H1 (cell line): Measurements from ENCODE around the gene JPH2. TPM values are rescaled to one million over a fixed set of nuclear protein-coding genes. Genes with fewer than 3 reads are reported as not detected.

Source experiments
- CTCF ChIA-PET: fragments of 300-600 bp; sonication (Branson Sonifier 250); formaldehyde crosslinking; loops from one replicate; lab custom pipeline; 2021; ENCODE audit not compliant: partially characterized antibody; lab: Charles Lee
- POLR2A ChIA-PET: fragments of 300-600 bp; sonication (Branson Sonifier 250); formaldehyde crosslinking; loops from one replicate; lab custom pipeline; 2021; ENCODE audit warnings: inconsistent platforms; ENCODE audit not compliant: partially characterized antibody; lab: Charles Lee
- DNase-seq, 2 experiments: peaks; one replicate each; pipeline versions ENCODE4 v3.0.0 to v3.0.0-alpha.2; 2010 to 2022; ENCODE audit warnings: low spot score in 2 of 2, low read depth in 1 of 2, mixed read lengths in 1 of 2
- FAIRE-seq: peaks from 2 replicates; lab custom pipeline; 2011; peaks lifted over from hg19 to GRCh38; lab: Jason Lieb, UNC
- H2AFZ ChIP-seq: 2 replicates; pipeline ENCODE4 v1.8.1; 2012; ENCODE audit warnings: low read length, inconsistent platforms
- H2AK5ac ChIP-seq: 2 replicates; pipeline ENCODE4 v1.6.1; 2013; ENCODE audit warnings: low read depth, low read length
- H2BK120ac ChIP-seq: replicated peaks from 2 replicates; pipeline ENCODE3; 2013; ENCODE audit warnings: low read depth, low read length, inconsistent platforms
- H2BK12ac ChIP-seq: 2 replicates; pipeline ENCODE4 v1.6.1; 2013; ENCODE audit warnings: low read depth, low read length
- H2BK15ac ChIP-seq: 2 replicates; pipeline ENCODE4 v1.6.1; 2013; ENCODE audit warnings: low read length
- H2BK20ac ChIP-seq: 2 replicates; pipeline ENCODE4 v1.6.1; 2013; ENCODE audit warnings: low read length
- H2BK5ac ChIP-seq: 2 replicates; pipeline ENCODE4 v1.6.1; 2013; ENCODE audit warnings: low read depth, low read length
- H3K14ac ChIP-seq: 2 replicates; pipeline ENCODE4 v1.6.1; 2013; ENCODE audit warnings: inconsistent platforms; ENCODE audit not compliant: insufficient read length
- H3K18ac ChIP-seq: 2 replicates; pipeline ENCODE4 v1.6.1; 2013; ENCODE audit warnings: low read length; ENCODE audit errors: extremely low read depth
- H3K23ac ChIP-seq: 2 replicates; pipeline ENCODE4 v1.6.1; 2013; ENCODE audit warnings: inconsistent platforms; ENCODE audit not compliant: insufficient read length
- H3K23me2 ChIP-seq: 2 replicates; pipeline ENCODE4 v1.6.1; 2013; ENCODE audit warnings: low read depth, low read length
- H3K27ac ChIP-seq: 2 replicates; pipeline ENCODE4 v1.6.1; 2011; ENCODE audit warnings: low read depth, low read length, inconsistent platforms
- H3K27me3 ChIP-seq, 4 experiments: replicated peaks in 1 of 4; 1 replicate in 1 of 4; 2 replicates in 3 of 4; pipeline versions ENCODE4 v1.6.1 to v1.8.1; 2011 to 2013; ENCODE audit warnings: low read length in 3 of 4, mild to moderate bottlenecking in 3 of 4, inconsistent platforms in 2 of 4, mixed read lengths in 2 of 4, moderate library complexity in 1 of 4; ENCODE audit not compliant: control insufficient read depth in 3 of 4, insufficient read depth in 3 of 4; ENCODE audit errors: extremely low read depth in 1 of 4
- H3K36me3 ChIP-seq, 4 experiments: 2 replicates each; pipeline versions ENCODE4 v1.6.1 to v1.8.1; 2011 to 2013; ENCODE audit warnings: mild to moderate bottlenecking in 4 of 4, low read length in 3 of 4, moderate library complexity in 2 of 4, control low read depth in 1 of 4, inconsistent platforms in 1 of 4; ENCODE audit not compliant: insufficient read depth in 4 of 4, control insufficient read depth in 2 of 4
- H3K4ac ChIP-seq: replicated peaks from 2 replicates; pipeline ENCODE3; 2013; ENCODE audit warnings: low read length, low read depth, mixed read lengths, inconsistent platforms; ENCODE audit not compliant: insufficient read length
- H3K4me1 ChIP-seq, 4 experiments: replicated peaks in 1 of 4; 1 replicate in 1 of 4; 2 replicates in 3 of 4; pipeline versions ENCODE4 v1.6.1 to v1.8.1; 2011 to 2013; ENCODE audit warnings: low read length in 3 of 4, inconsistent platforms in 2 of 4, mixed read lengths in 1 of 4; ENCODE audit not compliant: insufficient read depth in 4 of 4, control insufficient read depth in 3 of 4
- H3K4me2 ChIP-seq, 2 experiments: 2 replicates each; pipeline versions ENCODE4 v1.6.1 to v1.8.1; 2011 to 2013; ENCODE audit warnings: low read depth in 2 of 2, low read length in 2 of 2, control low read depth in 1 of 2, inconsistent platforms in 1 of 2, mild to moderate bottlenecking in 1 of 2; ENCODE audit not compliant: insufficient read depth in 1 of 2
- H3K4me3 ChIP-seq, 4 experiments: fragments of 200-600, 300-600 bp in 1 of 4; sonication (generic), shearing (Covaris generic), sonication (Bioruptor Twin) in 1 of 4; 2 replicates each; pipeline versions ENCODE4 v1.5.1 to v1.8.1; 2011 to 2016; ENCODE audit warnings: low read length in 4 of 4, low read depth in 3 of 4, control low read depth in 2 of 4, inconsistent platforms in 2 of 4, mild to moderate bottlenecking in 2 of 4, mixed read lengths in 1 of 4, moderate library complexity in 1 of 4; ENCODE audit not compliant: insufficient read depth in 2 of 4; ENCODE audit errors: extremely low read depth in 1 of 4
- H3K56ac ChIP-seq: replicated peaks from 2 replicates; pipeline ENCODE3; 2013; ENCODE audit warnings: low read depth, mild to moderate bottlenecking, mixed read lengths, low read length, inconsistent platforms; ENCODE audit not compliant: insufficient read length
- H3K79me1 ChIP-seq: 2 replicates; pipeline ENCODE4 v1.6.1; 2013; ENCODE audit warnings: low read depth, low read length, control low read depth
- H3K79me2 ChIP-seq, 2 experiments: 2 replicates each; pipeline versions ENCODE4 v1.6.1 to v1.8.1; 2012 to 2013; ENCODE audit warnings: low read length in 2 of 2, mild to moderate bottlenecking in 2 of 2, inconsistent platforms in 1 of 2; ENCODE audit not compliant: insufficient read depth in 2 of 2, control insufficient read depth in 1 of 2
- H3K9ac ChIP-seq, 4 experiments: replicated peaks in 1 of 4; 1 replicate in 1 of 4; 2 replicates in 3 of 4; pipeline versions ENCODE4 v1.6.1 to v1.8.1; 2011 to 2013; ENCODE audit warnings: low read depth in 3 of 4, low read length in 3 of 4, control low read depth in 2 of 4, mild to moderate bottlenecking in 2 of 4, moderate library complexity in 2 of 4, inconsistent platforms in 1 of 4; ENCODE audit errors: extremely low read depth in 1 of 4
- H3K9me3 ChIP-seq, 2 experiments: 2 replicates each; pipeline versions ENCODE4 v1.6.1 to v1.8.1; 2012 to 2013; ENCODE audit warnings: mild to moderate bottlenecking in 2 of 2, moderate library complexity in 2 of 2, control low read depth in 1 of 2, inconsistent platforms in 1 of 2, low read depth in 1 of 2, low read length in 1 of 2, mixed read lengths in 1 of 2; ENCODE audit not compliant: insufficient read depth in 2 of 2
- H4K20me1 ChIP-seq, 2 experiments: replicated peaks in 1 of 2; 2 replicates each; pipeline versions ENCODE3 to v1.8.1; 2011 to 2013; ENCODE audit warnings: inconsistent platforms in 2 of 2, low read length in 2 of 2, mild to moderate bottlenecking in 1 of 2; ENCODE audit not compliant: insufficient read depth in 2 of 2, control insufficient read depth in 1 of 2
- H4K5ac ChIP-seq: 2 replicates; pipeline ENCODE4 v1.6.1; 2013; ENCODE audit warnings: low read length, low read depth, mixed read lengths, inconsistent platforms; ENCODE audit not compliant: insufficient read length
- H4K8ac ChIP-seq: 2 replicates; pipeline ENCODE4 v1.8.0; 2013; ENCODE audit warnings: mild to moderate bottlenecking, moderate library complexity, low read length, inconsistent platforms; ENCODE audit not compliant: insufficient read depth; ENCODE audit errors: extremely low read depth
- H4K91ac ChIP-seq: replicated peaks from 2 replicates; pipeline ENCODE3; 2013; ENCODE audit warnings: low read length, mixed read lengths, inconsistent platforms; ENCODE audit not compliant: insufficient read length
- CHD1 ChIP-seq: IDR thresholded peaks from 2 replicates; pipeline ENCODE4 v1.6.1; 2012; ENCODE audit warnings: low read depth, low read length, improper control_type of control experiment
- EGR1 ChIP-seq: IDR thresholded peaks from 2 replicates; pipeline ENCODE4 v1.6.1; 2011; ENCODE audit warnings: low read depth, low read length, borderline replicate concordance
- GTF2F1 ChIP-seq: IDR thresholded peaks from 2 replicates; pipeline ENCODE4 v1.6.1; 2012; ENCODE audit warnings: low read depth, low read length, improper control_type of control experiment, borderline replicate concordance
- KDM4A ChIP-seq: IDR thresholded peaks from one replicate; pipeline ENCODE4 v1.7.1; 2012; ENCODE audit warnings: low read depth, mild to moderate bottlenecking, moderate library complexity, low read length, inconsistent platforms; ENCODE audit not compliant: severe bottlenecking
- POLR2AphosphoS5 ChIP-seq: IDR thresholded peaks from 2 replicates; pipeline ENCODE4 v1.6.1; 2011; ENCODE audit warnings: low read depth, low read length
- SIN3A ChIP-seq, 2 experiments: IDR thresholded peaks in 1 of 2; conservative IDR thresholded peaks in 1 of 2; 2 replicates each; pipeline ENCODE4 v1.6.1; 2011 to 2012; ENCODE audit warnings: low read length in 2 of 2, improper control_type of control experiment in 1 of 2, low read depth in 1 of 2, mild to moderate bottlenecking in 1 of 2
- SIRT6 ChIP-seq: IDR thresholded peaks from one replicate; pipeline ENCODE4 v1.7.1; 2012; ENCODE audit warnings: low read length, inconsistent platforms
- SRF ChIP-seq: IDR thresholded peaks from 2 replicates; pipeline ENCODE4 v1.6.1; 2011; ENCODE audit warnings: mild to moderate bottlenecking, low read depth, low read length, moderate library complexity
- TAF7 ChIP-seq: optimal IDR thresholded peaks from 2 replicates; pipeline ENCODE3; 2011; ENCODE audit warnings: low read depth, mild to moderate bottlenecking, inconsistent platforms, low read length, moderate library complexity, borderline replicate concordance
- ZNF274 ChIP-seq: IDR thresholded peaks from 2 replicates; pipeline ENCODE4 v1.7.0; 2012; ENCODE audit warnings: low read length, borderline replicate concordance; ENCODE audit errors: extremely low read depth
- WGBS, 2 experiments: shearing (Covaris generic) in 1 of 2; methylation state at CpG; one replicate each; pipeline versions ENCODE4 v1.1.6 to v1.1.7; 2013 to 2015; ENCODE audit warnings: low lambda C conversion rate in 2 of 2, mixed read lengths in 2 of 2, inconsistent platforms in 1 of 2, low coverage in 1 of 2, missing lambda C conversion rate in 1 of 2; ENCODE audit not compliant: insufficient replicate concordance in 2 of 2, insufficient coverage in 1 of 2, insufficient read length in 1 of 2; ENCODE audit errors: extremely low coverage in 1 of 2, missing lambda C conversion rate in 1 of 2; 5-methylcytosine and 5-hydroxymethylcytosine counted together
- polyA plus RNA-seq, 7 experiments: library from polyadenylated mRNA; depleted of rRNA in 3 of 7; stranded (reverse) in 5 of 7; unstranded in 2 of 7; fragments of >200 nt in 5 of 7; fragments of 200-250 nt in 2 of 7; gene quantifications; 1 replicate in 5 of 7; 2 replicates in 1 of 7; 4 replicates in 1 of 7; pipeline versions ENCODE4 v1.2.1 to v1.2.3, GENCODE V29; 2011 to 2013; ENCODE audit warnings: missing spikeins in 2 of 7, mixed read lengths in 2 of 7
- total RNA-seq: library from RNA; stranded (reverse); fragmentation: NEBNext Ultra II Directional; extraction: Animal tissue kit (Norgen Biotek cat#: 25700); gene quantifications from 2 replicates; pipeline ENCODE4 v1.2.1, GENCODE V29; 2021

Gene JPH2
- total and polyA plus RNA-seq, 2 of the 8 experiments (the other 6 are each of a cell fraction or from before 2014, with no cell fraction given): 0.59 to 1.3 TPM

DNA sequence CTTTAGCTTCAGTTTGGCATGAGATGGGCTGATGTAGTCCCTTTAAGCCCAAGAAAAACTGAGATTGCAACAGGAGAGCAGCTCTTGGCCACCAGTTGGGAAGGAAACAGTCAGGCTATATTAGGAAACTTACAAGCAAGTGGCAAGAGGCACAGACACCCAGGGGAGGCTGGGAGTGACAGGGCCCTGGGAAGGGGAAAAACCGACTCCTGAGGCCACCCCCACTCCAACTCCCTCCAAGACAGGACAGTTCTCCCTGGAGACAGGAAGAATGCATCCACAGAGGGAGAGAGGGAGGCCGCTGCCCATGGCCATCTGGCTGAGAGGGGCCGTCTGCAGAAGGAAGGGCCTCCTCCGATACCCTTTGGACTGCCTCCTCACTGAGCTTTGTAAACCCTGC is 20.5 kb downstream of the JPH2 start:
- H2AFZ ChIP-seq: no peak overlapping the region
- no peak for FAIRE-seq
- CTCF ChIA-PET: interaction anchor here (0.7 to 4.6 kb wide), 7 partner anchors 9 to 58 kb away, joined by 3 to 22 read pairs (median 3); no protein-coding TSS in a partner anchor

More for the DNA sequence above, 20.5 kb downstream of the JPH2 start:
- Histone ChIP-seq H2BK20ac (no peak overlapping the region), H3K56ac (no peak overlapping the region), H3K79me2 (no peaks in the 10 kb centered on the region), H2BK5ac (no peak overlapping the region), H3K23me2 (no peaks in the 10 kb centered on the region), H3K9ac (no peak overlapping the region), H2BK120ac (no peak overlapping the region), H3K9me3 (no peaks in the 10 kb centered on the region), H2BK15ac (no peak overlapping the region), H3K4ac (no peak overlapping the region), H3K4me2 (no peak overlapping the region), H3K4me1 (no peaks in the 10 kb centered on the region), H3K14ac (no peak overlapping the region), H3K23ac (no peak overlapping the region), H3K79me1 (no peaks in the 10 kb centered on the region)
- no peak for DNase-seq
- POLR2A ChIA-PET: interaction anchor here (1.3 to 1.6 kb wide), 2 partner anchors 16 to 21 kb away, joined by 4 read pairs; no protein-coding TSS in a partner anchor
- TF ChIP-seq POLR2AphosphoS5 (no peak), EGR1 (no peak), TAF7 (no peak), KDM4A (no peak), SIRT6 (no peak), SRF (no peak), CHD1 (no peak), GTF2F1 (no peak), ZNF274 (no peak), SIN3A (conservative IDR thresholded peaks at IDR 0.05 in 1 of 2, IDR thresholded peaks at IDR 0.05 in 1 of 2; ENCODE audit: low read depth in 1 of 2, low read length in 2 of 2) (no peak)
- TF ChIP-seq, all 59 proteins: peak for 0
- WGBS, 2 experiments: 64% methylated on average over 4 of the region's 4 CpGs; no CpG with 5 or more reads in 1 of the 2 experiments
- H3K36me3 ChIP-seq: no peaks in the 10 kb centered on the region
- H3K27ac ChIP-seq: no peak overlapping the region
- H4K5ac ChIP-seq: no peak overlapping the region
- H2BK12ac ChIP-seq: no peak overlapping the region
- no peaks in the 10 kb centered on the region for H4K20me1 ChIP-seq
- H3K27me3 ChIP-seq: no peaks in the 10 kb centered on the region
- H4K91ac ChIP-seq: no peak overlapping the region
- no peak overlapping the region for H3K4me3 ChIP-seq
- no peak overlapping the region for H4K8ac ChIP-seq
- H2AK5ac ChIP-seq: no peak overlapping the region
- H3K18ac ChIP-seq: no peak overlapping the region
